Hematopoietic multipotent progenitor cell treated with erythropoietin and hydrocortisone succinate and interleukin-3 and kit ligand, for 17 days (in vitro differentiated cells): ENCODE measurements around the gene FBF1.
A peak's percentile ranks its signal among the peaks of the same experiment; 100 is the strongest.

ENCODE experiments used
- DNase-seq: peaks from one replicate; pipeline ENCODE4 v3.0.0-alpha.2; 2015; ENCODE audit warnings: low spot score

Gene FBF1

GRCh38 chr17:75950421-75950820, 9.6 kb upstream of the FBF1 start:
- DNase-seq, result no peak

- no peak for DNase-seq
Observed at GRCh38 chr17:75945211-75945610, 4.4 kb upstream of the FBF1 start.

GRCh38 chr17:75943491-75943890, 2.6 kb upstream of the FBF1 start:
- no peak for DNase-seq

GRCh38 chr17:75942473-75942872, 1.6 kb upstream of the FBF1 start:
- no peak for DNase-seq

- DNase-seq, result no peak
Observed at GRCh38 chr17:75941442-75941819, 589 bp upstream of the FBF1 start.

- DNase-seq, result no peak
Observed at GRCh38 chr17:75937652-75938051, 3.2 kb downstream of the FBF1 start.

GRCh38 chr17:75933808-75934207, 7.0 kb downstream of the FBF1 start:
- DNase-seq, result no peak

- no peak for DNase-seq
Observed at GRCh38 chr17:75932852-75933251, 8.0 kb downstream of the FBF1 start.

- DNase-seq, result no peak
Observed at GRCh38 chr17:75931062-75931461, 9.8 kb downstream of the FBF1 start.

- peak; percentile 15 for DNase-seq
Observed at GRCh38 chr17:75927286-75927922, 13.4 kb downstream of the FBF1 start.

GRCh38 chr17:75926456-75926855, 14.4 kb downstream of the FBF1 start:
- DNase-seq, result no peak

GRCh38 chr17:75925912-75926311, 14.9 kb downstream of the FBF1 start:
- DNase-seq, result no peak

GRCh38 chr17:75925103-75925502, 15.7 kb downstream of the FBF1 start:
- DNase-seq, result no peak

GRCh38 chr17:75922963-75923874, 17.6 kb downstream of the FBF1 start:
- DNase-seq, result no peak

GRCh38 chr17:75922173-75922961, 18.5 kb downstream of the FBF1 start:
- DNase-seq, result no peak

- DNase-seq, result no peak
Observed at GRCh38 chr17:75921596-75921995, 19.2 kb downstream of the FBF1 start.

- DNase-seq, result no peak
Observed at GRCh38 chr17:75920045-75920560, 20.7 kb downstream of the FBF1 start.

GRCh38 chr17:75919611-75920010, 21.2 kb downstream of the FBF1 start:
- DNase-seq, result no peak

- no peak for DNase-seq
Observed at GRCh38 chr17:75917917-75918445, 22.9 kb downstream of the FBF1 start.

- no peak for DNase-seq
Observed at GRCh38 chr17:75917141-75917916, 23.5 kb downstream of the FBF1 start.

GRCh38 chr17:75915268-75915667, 25.6 kb downstream of the FBF1 start:
- no peak for DNase-seq
